Muscle layer of colon (tissue), 2 donors: ENCODE data around the gene METRNL.
"Not testable (repeated sequence)": the region's sequence is repeated elsewhere in the genome, so short reads cannot be mapped to it uniquely, and the experiment has no call there.

Experiments used
- H3K27ac ChIP-seq: one replicate; pipeline ENCODE4 v1.7.0; 2013; ENCODE audit warnings: low read depth, mild to moderate bottlenecking, low read length, moderate library complexity
- H3K27me3 ChIP-seq, 2 donors: one replicate each; pipeline ENCODE4 v1.7.0; 2013; ENCODE audit warnings: low read length in 2 of 2, mild to moderate bottlenecking in 2 of 2; ENCODE audit not compliant: insufficient read depth in 2 of 2, control insufficient read depth in 1 of 2
- H3K36me3 ChIP-seq: one replicate; pipeline ENCODE4 v1.7.0; 2013; ENCODE audit warnings: mild to moderate bottlenecking, low read length; ENCODE audit not compliant: insufficient read depth
- H3K4me1 ChIP-seq: one replicate; pipeline ENCODE4 v1.7.0; 2013; ENCODE audit warnings: mild to moderate bottlenecking, low read length; ENCODE audit not compliant: insufficient read depth
- H3K4me3 ChIP-seq, 2 donors: one replicate each; pipeline ENCODE4 v1.7.0; 2013; ENCODE audit warnings: low read length in 2 of 2, low read depth in 1 of 2, mild to moderate bottlenecking in 1 of 2, moderate library complexity in 1 of 2
- H3K9ac ChIP-seq: one replicate; pipeline ENCODE4 v1.7.0; 2013; ENCODE audit warnings: low read length
- H3K9me3 ChIP-seq: one replicate; pipeline ENCODE4 v1.7.0; 2013; ENCODE audit warnings: mild to moderate bottlenecking, low read length
- donor health status: abdominal sarcoma.
- donor health status: Adenocarcinoma of cecum.

Gene METRNL, protein sequence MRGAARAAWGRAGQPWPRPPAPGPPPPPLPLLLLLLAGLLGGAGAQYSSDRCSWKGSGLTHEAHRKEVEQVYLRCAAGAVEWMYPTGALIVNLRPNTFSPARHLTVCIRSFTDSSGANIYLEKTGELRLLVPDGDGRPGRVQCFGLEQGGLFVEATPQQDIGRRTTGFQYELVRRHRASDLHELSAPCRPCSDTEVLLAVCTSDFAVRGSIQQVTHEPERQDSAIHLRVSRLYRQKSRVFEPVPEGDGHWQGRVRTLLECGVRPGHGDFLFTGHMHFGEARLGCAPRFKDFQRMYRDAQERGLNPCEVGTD

DNA sequence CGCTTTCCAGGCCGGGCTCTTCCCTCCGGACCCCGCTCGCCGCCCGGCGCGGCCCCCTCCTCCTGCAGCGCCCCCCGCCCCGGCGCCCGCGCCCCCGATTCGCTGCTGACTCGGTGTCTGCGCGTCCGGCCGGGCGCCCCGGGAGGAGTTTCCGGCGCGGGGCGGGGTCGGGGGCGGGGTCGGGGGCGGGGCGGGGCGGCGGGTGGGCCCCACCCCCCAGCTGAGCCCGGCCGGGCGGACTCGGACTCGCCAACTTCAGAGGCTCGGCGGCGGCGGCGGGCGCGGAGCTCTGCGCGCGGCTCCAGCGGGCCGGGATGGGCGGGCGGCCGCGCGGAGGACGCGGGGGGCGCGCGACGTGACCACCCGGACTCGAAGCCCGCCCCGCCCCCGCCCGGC, at the start of gene METRNL:
METRNL (plus strand) TSS at position 258 of the 396 bp plus-strand sequence. CDS start 207 bp downstream, outside the sequence.
- H3K4me3 ChIP-seq = peak within 1 kb of the TSS; percentile 43 to 79
- H3K27ac ChIP-seq = no peak within 1 kb of the TSS

DNA sequence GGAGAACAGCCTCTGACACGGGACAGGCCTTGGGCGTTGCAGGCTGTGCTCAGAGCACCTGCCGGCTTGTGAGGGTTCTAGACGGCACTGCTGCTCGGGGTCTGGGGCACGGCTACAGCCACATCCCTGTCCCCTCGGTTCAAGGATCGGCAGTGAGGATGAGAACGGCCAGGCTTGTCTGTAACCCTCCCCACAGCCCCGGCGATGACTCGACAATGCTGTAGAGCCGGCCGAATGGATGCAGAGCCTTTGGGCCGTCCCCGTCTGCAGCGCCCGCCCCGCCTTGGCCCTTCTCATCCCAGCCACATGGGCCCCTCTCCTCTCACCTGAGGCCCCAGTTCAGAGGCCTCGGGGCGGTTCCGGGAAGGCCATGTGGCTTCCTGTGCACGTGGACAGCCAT, 49.0 kb upstream of the METRNL start:
- Histone ChIP-seq H3K9ac (no peak overlapping the region), H3K4me1 (no peaks in the 10 kb centered on the region), H3K9me3 (no peaks in the 10 kb centered on the region), H3K4me3 (no peak overlapping the region), H3K27ac (no peak overlapping the region), H3K36me3 (no peaks in the 10 kb centered on the region), H3K27me3 (no peaks in the 10 kb centered on the region)

More for the DNA sequence above, at the start of gene METRNL:
- Histone ChIP-seq H3K9me3 (no peaks in the 10 kb centered on the region), H3K9ac (no peak within 1 kb of the TSS), H3K4me1 (peaks cover 29% of the 10 kb centered on the region), H3K27me3 (peaks cover 0 to 5% of the 10 kb centered on the region in 2 donors), H3K36me3 (no peaks in the 10 kb centered on the region)

DNA sequence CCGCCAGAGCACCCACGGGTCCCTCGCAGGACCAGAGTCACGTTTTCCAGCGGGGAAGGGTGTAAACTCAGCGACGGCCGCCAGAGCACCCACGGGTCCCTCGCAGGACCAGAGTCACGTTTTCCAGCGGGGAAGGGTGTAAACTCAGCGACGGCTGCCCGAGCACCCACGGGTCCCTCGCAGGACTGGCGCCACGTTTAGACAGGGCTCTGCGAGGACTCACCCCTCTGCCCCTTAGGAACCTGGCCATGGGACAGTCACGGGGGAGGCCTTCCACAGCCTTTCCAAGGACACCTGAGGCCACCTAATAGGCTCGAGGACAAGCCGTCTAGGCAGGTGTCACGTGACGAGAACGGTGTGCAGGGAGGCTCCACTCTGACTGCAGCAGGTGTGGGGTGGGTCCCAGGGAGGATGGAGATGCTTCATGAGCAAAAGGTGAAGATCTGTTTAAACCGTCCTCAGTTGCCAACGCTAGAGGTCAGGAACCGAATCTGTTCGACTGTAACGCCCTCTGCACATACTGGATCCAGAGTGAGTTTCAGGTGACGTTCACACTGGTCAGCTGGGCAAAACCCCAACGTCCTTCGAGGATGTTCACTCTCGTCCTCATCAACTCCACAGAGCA, 48.0 kb upstream of the METRNL start:
- H3K4me3 ChIP-seq = no peak overlapping the region
- no peak overlapping the region for H3K9ac ChIP-seq
- H3K27ac ChIP-seq = no peak overlapping the region
- H3K4me1 ChIP-seq = no peaks in the 10 kb centered on the region
- H3K36me3 ChIP-seq = peaks cover 5% of the 10 kb centered on the region
- H3K9me3 ChIP-seq = no peaks in the 10 kb centered on the region
- H3K27me3 ChIP-seq = no peaks in the 10 kb centered on the region

DNA sequence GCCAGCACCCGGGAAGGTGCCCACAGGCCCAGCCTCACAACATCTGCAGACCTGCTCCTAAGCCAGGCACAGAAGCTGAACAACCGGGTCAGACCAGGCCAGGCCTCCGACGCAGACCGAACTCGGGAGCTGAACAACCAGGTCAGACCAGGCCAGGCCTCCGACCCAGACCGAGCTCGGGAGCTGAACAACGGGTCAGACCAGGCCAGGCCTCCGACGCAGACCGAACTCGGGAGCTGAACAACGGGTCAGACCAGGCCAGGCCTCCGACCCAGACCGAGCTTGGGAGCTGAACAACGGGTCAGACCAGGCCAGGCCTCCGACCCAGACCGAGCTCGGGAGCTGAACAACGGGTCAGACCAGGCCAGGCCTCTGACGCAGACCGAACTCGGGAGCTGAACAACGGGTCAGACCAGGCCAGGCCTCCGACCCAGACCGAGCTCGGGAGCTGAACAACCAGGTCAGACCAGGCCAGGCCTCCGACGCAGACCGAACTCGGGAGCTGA, 47.4 kb upstream of the METRNL start:
- not testable (repeated sequence) for H3K4me3 ChIP-seq, H3K36me3 ChIP-seq, H3K27ac ChIP-seq, H3K27me3 ChIP-seq, H3K9ac ChIP-seq, H3K4me1 ChIP-seq, H3K9me3 ChIP-seq

DNA sequence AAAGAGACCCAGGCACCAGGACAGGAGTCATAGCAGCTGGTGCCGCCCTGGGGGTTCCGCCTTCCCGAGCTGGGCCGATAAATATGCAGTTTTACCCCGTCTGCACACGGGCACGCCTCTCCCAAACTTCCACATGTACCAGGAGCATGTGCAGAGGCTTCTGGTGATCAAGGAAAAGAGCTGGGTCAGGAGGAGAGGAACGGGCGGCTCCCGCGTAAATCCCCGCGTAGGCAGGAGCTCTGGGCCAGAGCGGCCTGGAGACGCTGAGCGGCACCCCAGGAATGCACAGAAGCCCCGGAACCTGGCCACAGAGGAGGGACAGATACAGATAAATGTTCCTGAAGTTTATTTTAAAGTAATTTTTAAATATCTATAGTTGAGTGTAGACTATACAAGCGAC, 46.6 kb upstream of the METRNL start:
- Histone ChIP-seq H3K27ac (no peak overlapping the region), H3K27me3 (no peaks in the 10 kb centered on the region), H3K36me3 (peaks cover 5% of the 10 kb centered on the region), H3K9me3 (no peaks in the 10 kb centered on the region), H3K4me3 (no peak overlapping the region), H3K9ac (no peak overlapping the region), H3K4me1 (no peaks in the 10 kb centered on the region)

- Histone ChIP-seq H3K36me3 (peaks cover 5% of the 10 kb centered on the region), H3K4me1 (no peaks in the 10 kb centered on the region), H3K27ac (no peak overlapping the region), H3K27me3 (no peaks in the 10 kb centered on the region), H3K4me3 (no peak overlapping the region), H3K9me3 (no peaks in the 10 kb centered on the region), H3K9ac (no peak overlapping the region)
Observed at GRCh38 chr17:83034525-83034924, 44.9 kb upstream of the METRNL start.

- Histone ChIP-seq H3K4me3 (no peak overlapping the region), H3K27ac (no peak overlapping the region), H3K9ac (no peak overlapping the region), H3K36me3 (peaks cover 5% of the 10 kb centered on the region), H3K4me1 (no peaks in the 10 kb centered on the region), H3K9me3 (no peaks in the 10 kb centered on the region), H3K27me3 (no peaks in the 10 kb centered on the region)
Observed at GRCh38 chr17:83035722-83036121, 43.7 kb upstream of the METRNL start.

DNA sequence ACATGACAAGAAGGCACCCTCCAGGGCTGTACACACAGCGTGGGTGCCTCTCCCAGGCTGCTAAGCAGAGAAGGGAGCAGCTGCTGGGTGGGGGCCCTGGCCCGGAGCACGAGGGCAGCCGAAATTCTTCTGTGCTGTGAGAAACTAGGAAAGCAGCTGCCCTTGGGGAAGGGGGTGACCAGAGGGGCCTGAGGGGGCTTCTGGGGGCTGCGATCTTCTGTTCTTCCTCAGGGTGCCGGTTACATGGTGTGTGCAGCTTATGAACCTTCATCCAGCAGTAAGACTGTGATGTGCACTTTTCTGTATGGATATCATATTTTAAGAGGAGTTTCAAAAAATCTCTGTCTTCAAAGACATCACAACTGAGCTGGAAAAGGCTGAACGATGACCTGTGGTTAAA, 43.2 kb upstream of the METRNL start:
- no peaks in the 10 kb centered on the region for H3K4me1 ChIP-seq
- no peaks in the 10 kb centered on the region for H3K27me3 ChIP-seq
- no peaks in the 10 kb centered on the region for H3K9me3 ChIP-seq
- no peak overlapping the region for H3K27ac ChIP-seq
- peaks cover 5% of the 10 kb centered on the region for H3K36me3 ChIP-seq
- H3K9ac ChIP-seq = no peak overlapping the region
- H3K4me3 ChIP-seq = no peak overlapping the region

DNA sequence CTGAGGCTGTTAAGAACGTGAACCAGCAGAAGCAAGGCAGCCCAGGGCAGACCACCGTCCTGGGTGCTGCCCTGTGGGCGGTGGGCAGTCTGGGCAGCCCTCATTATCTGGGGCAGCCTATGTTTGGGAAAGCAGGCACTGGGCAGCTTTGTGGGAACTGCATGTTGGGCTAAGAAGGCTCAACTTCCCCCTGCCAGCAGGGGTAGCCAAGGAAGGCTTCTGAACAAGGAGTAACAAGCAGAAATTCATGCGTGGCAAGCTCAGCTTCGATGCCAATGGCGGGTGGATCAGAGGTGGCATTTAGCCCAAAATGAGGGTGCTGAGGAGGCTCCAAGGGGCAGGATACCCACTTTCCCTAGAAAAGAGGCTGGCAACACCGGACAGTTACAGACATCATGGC, 42.7 kb upstream of the METRNL start:
- Histone ChIP-seq H3K36me3 (peaks cover 5% of the 10 kb centered on the region), H3K4me1 (no peaks in the 10 kb centered on the region), H3K9me3 (no peaks in the 10 kb centered on the region), H3K27me3 (no peaks in the 10 kb centered on the region), H3K9ac (no peak overlapping the region), H3K27ac (no peak overlapping the region), H3K4me3 (no peak overlapping the region)

GRCh38 chr17:83037084-83037873, 42.1 kb upstream of the METRNL start:
- Histone ChIP-seq H3K4me1 (no peaks in the 10 kb centered on the region), H3K4me3 (no peak overlapping the region), H3K36me3 (peaks cover 5% of the 10 kb centered on the region), H3K9ac (no peak overlapping the region), H3K27ac (no peak overlapping the region), H3K9me3 (no peaks in the 10 kb centered on the region), H3K27me3 (no peaks in the 10 kb centered on the region)

- Histone ChIP-seq H3K4me1 (no peaks in the 10 kb centered on the region), H3K36me3 (peaks cover 5% of the 10 kb centered on the region), H3K9me3 (no peaks in the 10 kb centered on the region), H3K27me3 (no peaks in the 10 kb centered on the region), H3K4me3 (no peak overlapping the region), H3K27ac (no peak overlapping the region), H3K9ac (no peak overlapping the region)
Observed at GRCh38 chr17:83037874-83038165, 41.6 kb upstream of the METRNL start.
